ENCODE measurements around the gene CCNI2. TPM values are rescaled to one million over a fixed set of nuclear protein-coding genes. Genes with fewer than 3 reads are reported as not detected.

CCNI2 gene
- 8.6 and 11.2 TPM in 2 replicates for total RNA-seq

GRCh38 chr5:132746954-132747615 is at the start of gene CCNI2:
TSS of gene CCNI2 (plus strand) at chr5:132747426. CDS start at chr5:132747496, 70 bp downstream.
- intact Hi-C loops (cut with micrococcal nuclease): loop anchor here (1.0 to 10.0 kb wide), 3 partner anchors 10 to 218 kb away; partner anchors contain the start of genes AFF4 and KIF3A

GRCh38 chr5:132704875-132705274 is 42.4 kb upstream of the CCNI2 start:
- intact Hi-C loops (cut with micrococcal nuclease): no loop called here

GRCh38 chr5:132708645-132709044 is 38.6 kb upstream of the CCNI2 start:
- intact Hi-C loops (cut with micrococcal nuclease): no loop called here

GRCh38 chr5:132714456-132715307 is 32.5 kb upstream of the CCNI2 start:
- intact Hi-C loops (cut with micrococcal nuclease): loop anchor here (1.0 kb wide), 1 partner anchor 188 kb away; no protein-coding TSS in a partner anchor

- intact Hi-C loops (cut with micrococcal nuclease): no loop called here
These were observed 28.5 kb upstream of the CCNI2 start for GRCh38 chr5:132718544-132719312.

GRCh38 chr5:132725745-132726144 is 21.5 kb upstream of the CCNI2 start:
- intact Hi-C loops (cut with micrococcal nuclease): no loop called here

- intact Hi-C loops (cut with micrococcal nuclease): no loop called here
These were observed 17.3 kb upstream of the CCNI2 start for GRCh38 chr5:132729896-132730295.

GRCh38 chr5:132733499-132734148 is 13.6 kb upstream of the CCNI2 start:
- intact Hi-C loops (cut with micrococcal nuclease): no loop called here

- intact Hi-C loops (cut with micrococcal nuclease): loop anchor here (5.0 kb wide), 6 partner anchors 43 to 347 kb away; partner anchors contain the start of gene SEPTIN8
These were observed 12.5 kb upstream of the CCNI2 start for GRCh38 chr5:132734687-132735086.

- intact Hi-C loops (cut with micrococcal nuclease): loop anchor here (1.0 to 5.0 kb wide), 9 partner anchors 10 to 350 kb away; partner anchors contain the start of genes CCNI2, GDF9, RAD50 and SEPTIN8
These were observed 10.1 kb upstream of the CCNI2 start, which contains the start of gene KIF3A for GRCh38 chr5:132736853-132737833. TSS of gene KIF3A (minus strand) at chr5:132737546. CDS start at chr5:132737419, 127 bp downstream.

GRCh38 chr5:132737982-132738681 is 9.1 kb upstream of the CCNI2 start:
- intact Hi-C loops (cut with micrococcal nuclease): loop anchor here (1.0 to 5.0 kb wide), 9 partner anchors 9 to 351 kb away; partner anchors contain the start of genes CCNI2, GDF9, RAD50 and SEPTIN8

- intact Hi-C loops (cut with micrococcal nuclease): loop anchor here (5.0 kb wide), 6 partner anchors 38 to 352 kb away; partner anchors contain the start of gene SEPTIN8
These were observed 8.0 kb upstream of the CCNI2 start for GRCh38 chr5:132739232-132739631.

GRCh38 chr5:132742158-132742557 is 5.1 kb upstream of the CCNI2 start:
- intact Hi-C loops (cut with micrococcal nuclease): loop anchor here (10.0 kb wide), 1 partner anchor 223 kb away; the partner anchor contains the start of gene AFF4

- intact Hi-C loops (cut with micrococcal nuclease): loop anchor here (10.0 kb wide), 1 partner anchor 222 kb away; the partner anchor contains the start of gene AFF4
These were observed 4.6 kb upstream of the CCNI2 start for GRCh38 chr5:132742626-132743025.

GRCh38 chr5:132744659-132745058 is 2.6 kb upstream of the CCNI2 start:
- intact Hi-C loops (cut with micrococcal nuclease): loop anchor here (10.0 kb wide), 1 partner anchor 220 kb away; the partner anchor contains the start of gene AFF4

GRCh38 chr5:132746592-132746953 is 653 bp upstream of the CCNI2 start:
- intact Hi-C loops (cut with micrococcal nuclease): loop anchor here (10.0 kb wide), 1 partner anchor 218 kb away; the partner anchor contains the start of gene AFF4

- intact Hi-C loops (cut with micrococcal nuclease): loop anchor here (1.0 to 10.0 kb wide), 3 partner anchors 11 to 217 kb away; partner anchors contain the start of genes AFF4 and KIF3A
These were observed 602 bp downstream of the CCNI2 start for GRCh38 chr5:132747616-132748440.

Measured in T-helper 2 cell treated with Interferon-gamma antibody and Interleukin-4, amounts not matched to agents 100 ng/mL and 5 ng/mL, for 36 hours (primary cell).